IPS DF 6.9 (cell line): ENCODE measurements around the gene STK16.
"Not testable (repeated sequence)": the region's sequence is repeated elsewhere in the genome, so short reads cannot be mapped to it uniquely, and the experiment has no call there.

Experiments used
- DNase-seq: peaks from one replicate; pipeline ENCODE4 v3.0.0-alpha.2; 2013; ENCODE audit warnings: low read depth, low spot score
- H3K27ac ChIP-seq: one replicate; pipeline ENCODE4 v1.5.1; 2013; ENCODE audit warnings: low read length, control low read depth
- H3K27me3 ChIP-seq: 2 replicates; pipeline ENCODE4 v1.6.1; 2013; ENCODE audit warnings: mild to moderate bottlenecking, low read length; ENCODE audit not compliant: control insufficient read depth, insufficient read depth
- H3K36me3 ChIP-seq: 2 replicates; pipeline ENCODE4 v1.6.1; 2013; ENCODE audit warnings: low read length; ENCODE audit not compliant: control insufficient read depth, insufficient read depth
- H3K4me1 ChIP-seq: 2 replicates; pipeline ENCODE4 v1.6.1; 2013; ENCODE audit warnings: low read length; ENCODE audit not compliant: control insufficient read depth, insufficient read depth
- H3K4me3 ChIP-seq: 2 replicates; pipeline ENCODE4 v1.5.1; 2013; ENCODE audit warnings: mild to moderate bottlenecking, low read length
- H3K9me3 ChIP-seq: 2 replicates; pipeline ENCODE4 v1.6.1; 2013; ENCODE audit warnings: low read length, inconsistent platforms; ENCODE audit not compliant: control insufficient read depth, insufficient read depth
- WGBS: extraction: QIAGEN DNeasy Blood & Tissue Kit; methylation state at CpG from one replicate; pipeline ENCODE4 v1.1.7; 2013; ENCODE audit warnings: mixed read lengths, missing lambda C conversion rate; ENCODE audit not compliant: insufficient read length, insufficient coverage; 5-methylcytosine and 5-hydroxymethylcytosine counted together

Gene STK16

GRCh38 chr2:219279916-219280516 lies 34.7 kb downstream of the STK16 start:
- peaks cover 7% of the 10 kb centered on the region; the same call in 1 of the 2 replicates for H3K4me1 ChIP-seq

GRCh38 chr2:219280651-219281050 lies 35.4 kb downstream of the STK16 start:
- Histone ChIP-seq H3K27me3 (no peaks in the 10 kb centered on the region), H3K9me3 (no peaks in the 10 kb centered on the region), H3K27ac (no peak overlapping the region), H3K4me3 (no peak overlapping the region), H3K36me3 (peaks cover 4% of the 10 kb centered on the region; the same call in 1 of the 2 replicates), H3K4me1 (peaks cover 8% of the 10 kb centered on the region)
- no peak for DNase-seq
- no CpG with 5 or more reads among the region's 4 CpGs for WGBS

More at GRCh38 chr2:219279916-219280516, 34.7 kb downstream of the STK16 start:
- Histone ChIP-seq H3K4me3 (peak overlapping the region; percentile 30; the same call in 1 of the 2 replicates), H3K27me3 (no peaks in the 10 kb centered on the region), H3K27ac (no peak overlapping the region), H3K9me3 (no peaks in the 10 kb centered on the region), H3K36me3 (peaks cover 4% of the 10 kb centered on the region; the same call in 1 of the 2 replicates)
- WGBS, result no CpG with 5 or more reads among the region's 12 CpGs
- no peak for DNase-seq

GRCh38 chr2:219281588-219281987 lies 36.3 kb downstream of the STK16 start:
- peaks cover 4% of the 10 kb centered on the region; the same call in 1 of the 2 replicates for H3K36me3 ChIP-seq
- no peaks in the 10 kb centered on the region for H3K9me3 ChIP-seq
- no peaks in the 10 kb centered on the region for H3K27me3 ChIP-seq
- no CpG with 5 or more reads among the region's 8 CpGs for WGBS
- no peak overlapping the region for H3K27ac ChIP-seq
- H3K4me1 ChIP-seq, result peaks cover 11% of the 10 kb centered on the region
- no peak for DNase-seq
- no peak overlapping the region for H3K4me3 ChIP-seq

DNA sequence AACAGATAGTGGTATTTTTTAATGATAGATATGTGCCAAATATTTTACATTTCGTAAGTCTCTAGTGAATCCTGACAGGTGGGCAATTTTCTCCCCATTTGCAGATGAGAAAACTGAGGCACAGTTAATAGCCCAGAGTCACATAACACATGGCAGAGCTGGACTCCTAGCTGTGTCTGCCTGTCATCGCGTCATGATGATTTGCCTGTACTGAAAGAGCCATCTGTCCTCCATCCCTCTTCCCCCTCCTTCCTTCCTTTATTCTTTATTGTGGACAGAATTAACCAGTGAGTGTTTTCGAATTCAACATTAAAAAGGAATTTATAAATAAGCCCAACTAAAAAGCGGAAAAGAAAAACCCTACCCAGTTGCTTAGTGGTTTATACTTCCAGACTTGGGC lies 37.1 kb downstream of the STK16 start:
- H3K4me3 ChIP-seq, result no peak overlapping the region
- H3K27me3 ChIP-seq, result no peaks in the 10 kb centered on the region
- peaks cover 14% of the 10 kb centered on the region for H3K4me1 ChIP-seq
- H3K9me3 ChIP-seq, result no peaks in the 10 kb centered on the region
- H3K27ac ChIP-seq, result no peak overlapping the region
- WGBS, result no CpG with 5 or more reads among the region's 5 CpGs
- peaks cover 4% of the 10 kb centered on the region; the same call in 1 of the 2 replicates for H3K36me3 ChIP-seq
- no peak for DNase-seq

DNA sequence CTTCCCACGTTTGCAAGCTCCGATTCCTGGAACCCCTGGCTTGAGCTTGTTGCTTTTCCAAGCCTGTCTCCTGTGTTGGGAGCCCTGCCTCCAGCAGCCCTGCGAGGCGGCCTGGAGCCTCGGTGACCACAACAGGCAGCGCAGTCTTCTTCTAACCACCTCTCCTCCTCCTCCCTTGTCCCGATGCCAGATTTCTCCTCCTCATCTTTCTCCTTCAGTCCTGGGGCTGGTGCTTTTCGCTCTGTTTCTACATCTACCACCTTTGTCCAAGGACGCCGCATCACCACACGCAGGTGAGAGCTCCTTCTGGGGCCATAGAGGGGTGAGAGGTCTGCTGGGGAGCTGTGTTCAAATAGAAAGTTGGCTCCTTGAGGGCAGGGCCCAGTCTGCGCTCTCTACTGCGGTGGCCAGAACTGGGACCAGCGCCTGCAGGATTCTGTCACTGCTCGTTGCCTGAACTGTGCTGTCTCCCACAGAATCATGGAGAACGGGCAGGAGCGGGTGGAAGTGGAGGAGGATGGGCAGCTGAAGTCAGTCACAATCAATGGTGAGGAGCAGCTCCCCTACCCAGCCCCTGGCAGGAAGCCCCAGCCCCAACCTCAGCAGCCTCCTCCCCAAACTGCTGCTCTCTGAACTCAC lies 37.8 kb downstream of the STK16 start:
- H3K27ac ChIP-seq, result no peak overlapping the region
- DNase-seq, result no peak
- H3K4me3 ChIP-seq, result no peak overlapping the region
- H3K27me3 ChIP-seq, result no peaks in the 10 kb centered on the region
- no CpG with 5 or more reads among the region's 17 CpGs for WGBS
- H3K9me3 ChIP-seq, result no peaks in the 10 kb centered on the region
- peaks cover 4% of the 10 kb centered on the region; the same call in 1 of the 2 replicates for H3K36me3 ChIP-seq
- peaks cover 11% of the 10 kb centered on the region for H3K4me1 ChIP-seq

- peaks cover 7% of the 10 kb centered on the region for H3K4me1 ChIP-seq
- no peaks in the 10 kb centered on the region for H3K9me3 ChIP-seq
- no peak for DNase-seq
- peaks cover 4% of the 10 kb centered on the region; the same call in 1 of the 2 replicates for H3K36me3 ChIP-seq
- H3K27ac ChIP-seq, result no peak overlapping the region
- no CpG with 5 or more reads among the region's 16 CpGs for WGBS
- H3K4me3 ChIP-seq, result no peak overlapping the region
- H3K27me3 ChIP-seq, result no peaks in the 10 kb centered on the region
These were observed 39.5 kb downstream of the STK16 start for GRCh38 chr2:219284501-219285372.

DNA sequence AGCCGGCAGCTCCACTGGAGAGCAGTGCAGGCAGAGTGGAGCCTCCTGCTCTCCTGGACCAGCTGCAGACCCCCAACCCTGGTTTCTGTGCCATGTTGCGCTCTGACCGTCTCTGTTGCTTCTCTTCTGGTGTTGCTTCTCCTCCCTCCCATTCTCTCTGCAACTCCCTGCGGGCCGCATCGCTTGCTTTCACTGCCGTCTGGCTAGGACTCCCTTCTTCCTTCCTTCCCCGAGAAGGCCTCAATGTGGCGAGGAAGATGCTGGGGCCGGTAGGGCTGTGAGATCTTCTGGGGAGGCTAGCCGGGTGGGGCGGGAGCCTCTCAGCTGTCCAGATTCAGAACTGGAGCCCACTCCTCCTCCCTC lies 40.1 kb downstream of the STK16 start:
- no CpG with 5 or more reads among the region's 12 CpGs for WGBS
- H3K27me3 ChIP-seq, result no peaks in the 10 kb centered on the region
- H3K4me1 ChIP-seq, result peaks cover 7% of the 10 kb centered on the region; the same call in 1 of the 2 replicates
- no peak overlapping the region for H3K27ac ChIP-seq
- no peaks in the 10 kb centered on the region for H3K9me3 ChIP-seq
- peaks cover 4% of the 10 kb centered on the region for H3K36me3 ChIP-seq
- H3K4me3 ChIP-seq, result no peak overlapping the region
- no peak for DNase-seq

GRCh38 chr2:219285894-219286425 lies 40.7 kb downstream of the STK16 start:
- Histone ChIP-seq H3K36me3 (peaks cover 4% of the 10 kb centered on the region), H3K4me1 (peaks cover 7% of the 10 kb centered on the region; the same call in 1 of the 2 replicates), H3K27ac (no peak overlapping the region), H3K4me3 (no peak overlapping the region), H3K9me3 (no peaks in the 10 kb centered on the region), H3K27me3 (no peaks in the 10 kb centered on the region)
- DNase-seq, result no peak
- no CpG with 5 or more reads among the region's 17 CpGs for WGBS

DNA sequence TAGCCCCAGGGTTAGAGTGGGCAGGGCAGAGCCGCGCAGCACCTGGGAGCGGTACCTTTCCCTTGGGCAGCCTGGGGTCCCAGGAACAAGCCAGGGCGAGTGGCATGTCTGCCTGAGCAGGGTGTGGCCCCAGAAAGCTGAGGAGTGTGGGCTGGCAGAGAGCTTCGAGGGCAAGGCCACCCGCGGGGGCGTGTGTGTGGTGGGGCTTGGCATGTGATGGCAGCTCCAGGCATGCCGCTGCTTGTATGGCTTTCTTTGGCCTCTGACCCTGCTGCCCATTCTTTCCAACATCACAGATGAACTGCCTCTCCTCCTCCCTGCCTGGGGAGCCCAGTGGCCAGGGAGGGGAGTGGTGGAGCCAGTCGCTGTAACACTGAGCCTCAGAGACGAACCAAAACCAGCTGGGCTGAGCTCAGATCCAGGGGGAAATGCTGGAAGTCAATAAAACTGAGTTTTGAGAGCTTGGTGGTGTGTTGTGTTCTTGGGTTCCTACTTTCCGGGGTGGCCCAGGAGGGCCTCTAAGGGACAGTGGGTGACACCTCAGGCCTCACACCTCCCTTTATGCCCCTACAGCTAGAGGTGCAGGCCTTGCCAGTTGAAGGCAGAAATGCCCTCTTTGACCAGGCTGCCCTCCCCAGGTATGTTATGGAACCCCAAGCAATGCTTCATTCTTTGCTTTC lies 41.3 kb downstream of the STK16 start:
- Histone ChIP-seq H3K36me3 (peaks cover 4% of the 10 kb centered on the region), H3K27me3 (no peaks in the 10 kb centered on the region), H3K4me1 (peaks cover 7% of the 10 kb centered on the region; the same call in 1 of the 2 replicates), H3K4me3 (no peak overlapping the region), H3K27ac (no peak overlapping the region), H3K9me3 (no peaks in the 10 kb centered on the region)
- DNase-seq, result no peak
- no CpG with 5 or more reads among the region's 12 CpGs for WGBS

- not testable (repeated sequence) for H3K4me3 ChIP-seq, H3K4me1 ChIP-seq, H3K9me3 ChIP-seq, DNase-seq, H3K27ac ChIP-seq, H3K36me3 ChIP-seq, H3K27me3 ChIP-seq
- WGBS, result no CpG with 5 or more reads among the region's 6 CpGs
These were observed 41.8 kb downstream of the STK16 start for GRCh38 chr2:219287116-219287440.
